ENCODE data around the gene CPSF3. TPM values are rescaled to one million over a fixed set of nuclear protein-coding genes. Genes with fewer than 3 reads are reported as not detected.
A peak's percentile ranks its signal among the peaks of the same experiment; 100 is the strongest.

CPSF3 gene
- total and polyA plus RNA-seq, 2 of the 13 experiments (the other 11 are each of a cell fraction or from before 2014, with no cell fraction given) = 19.8 to 93.0 TPM

- TF ChIP-seq, protein P1, sequence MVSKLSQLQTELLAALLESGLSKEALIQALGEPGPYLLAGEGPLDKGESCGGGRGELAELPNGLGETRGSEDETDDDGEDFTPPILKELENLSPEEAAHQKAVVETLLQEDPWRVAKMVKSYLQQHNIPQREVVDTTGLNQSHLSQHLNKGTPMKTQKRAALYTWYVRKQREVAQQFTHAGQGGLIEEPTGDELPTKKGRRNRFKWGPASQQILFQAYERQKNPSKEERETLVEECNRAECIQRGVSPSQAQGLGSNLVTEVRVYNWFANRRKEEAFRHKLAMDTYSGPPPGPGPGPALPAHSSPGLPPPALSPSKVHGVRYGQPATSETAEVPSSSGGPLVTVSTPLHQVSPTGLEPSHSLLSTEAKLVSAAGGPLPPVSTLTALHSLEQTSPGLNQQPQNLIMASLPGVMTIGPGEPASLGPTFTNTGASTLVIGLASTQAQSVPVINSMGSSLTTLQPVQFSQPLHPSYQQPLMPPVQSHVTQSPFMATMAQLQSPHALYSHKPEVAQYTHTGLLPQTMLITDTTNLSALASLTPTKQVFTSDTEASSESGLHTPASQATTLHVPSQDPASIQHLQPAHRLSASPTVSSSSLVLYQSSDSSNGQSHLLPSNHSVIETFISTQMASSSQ (IDR thresholded peaks at IDR 0.05; ENCODE audit: low read depth) = 0 out of 2 replicates have a peak, but pooled peaks have one; percentile 19
- TF ChIP-seq, protein P1 (CRISPR knock-in tag; IDR thresholded peaks at IDR 0.05; ENCODE audit: borderline replicate concordance) = 0 out of 2 replicates have a peak, but pooled peaks have one; percentile 34
- no peak for TF ChIP-seq ZNF569 (CRISPR knock-in tag; IDR thresholded peaks at IDR 0.05; ENCODE audit: borderline replicate concordance)
- no peak for TF ChIP-seq ISX (CRISPR knock-in tag; conservative IDR thresholded peaks at IDR 0.05)
- no peak for TF ChIP-seq ZNF121 (CRISPR knock-in tag; IDR thresholded peaks at IDR 0.05)
- TF ChIP-seq ZNF576 (CRISPR knock-in tag; IDR thresholded peaks at IDR 0.05) = no peak
- TF ChIP-seq DPF2 (CRISPR knock-in tag; IDR thresholded peaks at IDR 0.05; ENCODE audit: borderline replicate concordance, low read depth) = peak; percentile 70; the same call in 1 of the 2 replicates
- TF ChIP-seq KDM3A (CRISPR knock-in tag; IDR thresholded peaks at IDR 0.05; ENCODE audit: low read depth) = no peak
- TF ChIP-seq HDAC2 (CRISPR knock-in tag; IDR thresholded peaks at IDR 0.05) = peak; percentile 31; the same call in 1 of the 2 replicates
- TF ChIP-seq, protein P2, sequence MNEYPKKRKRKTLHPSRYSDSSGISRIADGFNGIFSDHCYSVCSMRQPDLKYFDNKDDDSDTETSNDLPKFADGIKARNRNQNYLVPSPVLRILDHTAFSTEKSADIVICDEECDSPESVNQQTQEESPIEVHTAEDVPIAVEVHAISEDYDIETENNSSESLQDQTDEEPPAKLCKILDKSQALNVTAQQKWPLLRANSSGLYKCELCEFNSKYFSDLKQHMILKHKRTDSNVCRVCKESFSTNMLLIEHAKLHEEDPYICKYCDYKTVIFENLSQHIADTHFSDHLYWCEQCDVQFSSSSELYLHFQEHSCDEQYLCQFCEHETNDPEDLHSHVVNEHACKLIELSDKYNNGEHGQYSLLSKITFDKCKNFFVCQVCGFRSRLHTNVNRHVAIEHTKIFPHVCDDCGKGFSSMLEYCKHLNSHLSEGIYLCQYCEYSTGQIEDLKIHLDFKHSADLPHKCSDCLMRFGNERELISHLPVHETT (CRISPR knock-in tag; conservative IDR thresholded peaks at IDR 0.05) = 0 out of 2 replicates have a peak, but pooled peaks have one; percentile 51
- no peak for TF ChIP-seq SCMH1 (CRISPR knock-in tag; IDR thresholded peaks at IDR 0.05; ENCODE audit: borderline replicate concordance)
- TF ChIP-seq, protein P3, sequence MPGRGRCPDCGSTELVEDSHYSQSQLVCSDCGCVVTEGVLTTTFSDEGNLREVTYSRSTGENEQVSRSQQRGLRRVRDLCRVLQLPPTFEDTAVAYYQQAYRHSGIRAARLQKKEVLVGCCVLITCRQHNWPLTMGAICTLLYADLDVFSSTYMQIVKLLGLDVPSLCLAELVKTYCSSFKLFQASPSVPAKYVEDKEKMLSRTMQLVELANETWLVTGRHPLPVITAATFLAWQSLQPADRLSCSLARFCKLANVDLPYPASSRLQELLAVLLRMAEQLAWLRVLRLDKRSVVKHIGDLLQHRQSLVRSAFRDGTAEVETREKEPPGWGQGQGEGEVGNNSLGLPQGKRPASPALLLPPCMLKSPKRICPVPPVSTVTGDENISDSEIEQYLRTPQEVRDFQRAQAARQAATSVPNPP (CRISPR knock-in tag; IDR thresholded peaks at IDR 0.05) = no peak
- TF ChIP-seq, protein P4, sequence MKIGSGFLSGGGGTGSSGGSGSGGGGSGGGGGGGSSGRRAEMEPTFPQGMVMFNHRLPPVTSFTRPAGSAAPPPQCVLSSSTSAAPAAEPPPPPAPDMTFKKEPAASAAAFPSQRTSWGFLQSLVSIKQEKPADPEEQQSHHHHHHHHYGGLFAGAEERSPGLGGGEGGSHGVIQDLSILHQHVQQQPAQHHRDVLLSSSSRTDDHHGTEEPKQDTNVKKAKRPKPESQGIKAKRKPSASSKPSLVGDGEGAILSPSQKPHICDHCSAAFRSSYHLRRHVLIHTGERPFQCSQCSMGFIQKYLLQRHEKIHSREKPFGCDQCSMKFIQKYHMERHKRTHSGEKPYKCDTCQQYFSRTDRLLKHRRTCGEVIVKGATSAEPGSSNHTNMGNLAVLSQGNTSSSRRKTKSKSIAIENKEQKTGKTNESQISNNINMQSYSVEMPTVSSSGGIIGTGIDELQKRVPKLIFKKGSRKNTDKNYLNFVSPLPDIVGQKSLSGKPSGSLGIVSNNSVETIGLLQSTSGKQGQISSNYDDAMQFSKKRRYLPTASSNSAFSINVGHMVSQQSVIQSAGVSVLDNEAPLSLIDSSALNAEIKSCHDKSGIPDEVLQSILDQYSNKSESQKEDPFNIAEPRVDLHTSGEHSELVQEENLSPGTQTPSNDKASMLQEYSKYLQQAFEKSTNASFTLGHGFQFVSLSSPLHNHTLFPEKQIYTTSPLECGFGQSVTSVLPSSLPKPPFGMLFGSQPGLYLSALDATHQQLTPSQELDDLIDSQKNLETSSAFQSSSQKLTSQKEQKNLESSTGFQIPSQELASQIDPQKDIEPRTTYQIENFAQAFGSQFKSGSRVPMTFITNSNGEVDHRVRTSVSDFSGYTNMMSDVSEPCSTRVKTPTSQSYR (CRISPR knock-in tag; IDR thresholded peaks at IDR 0.05; ENCODE audit: borderline replicate concordance) = no peak
- no peak for TF ChIP-seq ZNF382 (CRISPR knock-in tag; IDR thresholded peaks at IDR 0.05; ENCODE audit: borderline replicate concordance)
- no peak for TF ChIP-seq ZNF343 (CRISPR knock-in tag; IDR thresholded peaks at IDR 0.05)
- no peak for TF ChIP-seq ZNF543 (CRISPR knock-in tag; IDR thresholded peaks at IDR 0.05)
These were observed 42.5 kb upstream of the CPSF3 start (continued) for GRCh38 chr2:9380702-9381628.
